NCI-H2171 treated with DMSO at 0.1 percent for 48 hours (cell line): ENCODE measurements around the gene EIF4G2.
A peak's percentile ranks its signal among the peaks of the same experiment; 100 is the strongest.

Source experiments
- DNase-seq: peaks from one replicate; lab custom pipeline; 2025; lab: John Stamatoyannopoulos, UW

Gene EIF4G2

GRCh38 chr11:10808235-10808552 lies 532 bp downstream of the EIF4G2 start:
- no peak for DNase-seq

- DNase-seq = no peak
These were observed 1.1 kb downstream of the EIF4G2 start for GRCh38 chr11:10807493-10808234.

GRCh38 chr11:10806206-10806605 lies 2.5 kb downstream of the EIF4G2 start:
- DNase-seq = no peak

- no peak for DNase-seq
These were observed 3.0 kb downstream of the EIF4G2 start for GRCh38 chr11:10805741-10806140.

- DNase-seq = no peak
These were observed 5.0 kb downstream of the EIF4G2 start for GRCh38 chr11:10803676-10804075.

GRCh38 chr11:10800292-10800691 lies 8.4 kb downstream of the EIF4G2 start:
- DNase-seq = no peak

- no peak for DNase-seq
These were observed 10.3 kb downstream of the EIF4G2 start for GRCh38 chr11:10798330-10798928.

- DNase-seq = no peak
These were observed 11.2 kb downstream of the EIF4G2 start for GRCh38 chr11:10797531-10797930.

GRCh38 chr11:10797001-10797400 lies 11.7 kb downstream of the EIF4G2 start:
- no peak for DNase-seq

GRCh38 chr11:10796191-10796590 lies 12.5 kb downstream of the EIF4G2 start:
- no peak for DNase-seq

- DNase-seq = no peak
These were observed 15.1 kb downstream of the EIF4G2 start for GRCh38 chr11:10793470-10794255.

- DNase-seq = no peak
These were observed 16.2 kb downstream of the EIF4G2 start for GRCh38 chr11:10792385-10793068.

- no peak for DNase-seq
These were observed 22.3 kb downstream of the EIF4G2 start for GRCh38 chr11:10786451-10786850.

GRCh38 chr11:10785146-10785474 lies 23.6 kb downstream of the EIF4G2 start:
- DNase-seq = no peak

GRCh38 chr11:10784232-10785145 lies 24.2 kb downstream of the EIF4G2 start:
- DNase-seq = peak; percentile 70

- DNase-seq = no peak
These were observed 28.7 kb downstream of the EIF4G2 start for GRCh38 chr11:10780040-10780439.

- no peak for DNase-seq
These were observed 29.6 kb downstream of the EIF4G2 start for GRCh38 chr11:10779086-10779485.

GRCh38 chr11:10778217-10778970 lies 30.3 kb downstream of the EIF4G2 start:
- no peak for DNase-seq

- no peak for DNase-seq
These were observed 30.9 kb downstream of the EIF4G2 start for GRCh38 chr11:10777806-10778205.

- no peak for DNase-seq
These were observed 31.3 kb downstream of the EIF4G2 start for GRCh38 chr11:10777393-10777793.

- DNase-seq = no peak
These were observed 33.9 kb downstream of the EIF4G2 start for GRCh38 chr11:10774811-10775210.
